ENCODE measurements around the gene SPNS2. TPM values are rescaled to one million over a fixed set of nuclear protein-coding genes. Genes with fewer than 3 reads are reported as not detected.

SPNS2 gene
- total RNA-seq (2014; rRNA removed; shearing (Covaris generic)), result 0.11 TPM in 1 of 2 replicates, not detected in the other

- peaks cover 33% of the 10 kb centered on the region for H3K27me3 ChIP-seq (replicated peaks)
- H3K4me3 ChIP-seq, result no peak within 1 kb of the TSS
- no peaks in the 10 kb centered on the region for H3K36me3 ChIP-seq
- no peak for DNase-seq (ENCODE audit: low read depth in 1 of 2, low spot score in 2 of 2)
- no peak within 1 kb of the TSS for H3K27ac ChIP-seq
- peaks cover 26% of the 10 kb centered on the region for H3K4me1 ChIP-seq (replicated peaks)
- no peaks in the 10 kb centered on the region for H3K9me3 ChIP-seq (replicated peaks)
Measured at GRCh38 chr17:4498461-4499397, at the start of gene SPNS2. TSS of gene SPNS2 (plus strand) at chr17:4498881. CDS start at chr17:4499048, 167 bp downstream.

GRCh38 chr17:4449736-4450135, 48.9 kb upstream of the SPNS2 start:
- no peak overlapping the region for H3K4me3 ChIP-seq
- no peak for DNase-seq (ENCODE audit: low read depth in 1 of 2, low spot score in 2 of 2)
- H3K4me1 ChIP-seq (replicated peaks), result no peaks in the 10 kb centered on the region
- no peaks in the 10 kb centered on the region for H3K36me3 ChIP-seq
- no peaks in the 10 kb centered on the region for H3K27me3 ChIP-seq (replicated peaks)
- H3K27ac ChIP-seq, result no peak overlapping the region
- H3K9me3 ChIP-seq (replicated peaks), result no peaks in the 10 kb centered on the region

- no peaks in the 10 kb centered on the region for H3K36me3 ChIP-seq
- no peaks in the 10 kb centered on the region; the same call in 1 of the 2 replicates for H3K27me3 ChIP-seq (replicated peaks)
- H3K4me1 ChIP-seq (replicated peaks), result no peaks in the 10 kb centered on the region
- no peaks in the 10 kb centered on the region for H3K9me3 ChIP-seq (replicated peaks)
- H3K4me3 ChIP-seq, result no peak overlapping the region
- no peak overlapping the region for H3K27ac ChIP-seq
- DNase-seq (ENCODE audit: low read depth in 1 of 2, low spot score in 2 of 2), result no peak
Measured at GRCh38 chr17:4450710-4451316, 47.9 kb upstream of the SPNS2 start.

GRCh38 chr17:4453812-4454591, 44.7 kb upstream of the SPNS2 start:
- DNase-seq (ENCODE audit: low read depth in 1 of 2, low spot score in 2 of 2), result no peak
- H3K27me3 ChIP-seq (replicated peaks), result peaks cover 3% of the 10 kb centered on the region; the same call in 1 of the 2 replicates
- H3K4me1 ChIP-seq (replicated peaks), result no peaks in the 10 kb centered on the region
- H3K9me3 ChIP-seq (replicated peaks), result no peaks in the 10 kb centered on the region
- no peak overlapping the region for H3K4me3 ChIP-seq
- no peak overlapping the region for H3K27ac ChIP-seq
- H3K36me3 ChIP-seq, result no peaks in the 10 kb centered on the region

GRCh38 chr17:4460661-4461060, 38.0 kb upstream of the SPNS2 start:
- Histone ChIP-seq H3K36me3 (no peaks in the 10 kb centered on the region), H3K27ac (no peak overlapping the region), H3K4me1 (replicated peaks) (no peaks in the 10 kb centered on the region), H3K4me3 (no peak overlapping the region), H3K27me3 (replicated peaks) (peaks cover 3% of the 10 kb centered on the region; the same call in 1 of the 2 replicates), H3K9me3 (replicated peaks) (peaks cover 5% of the 10 kb centered on the region)
- DNase-seq (ENCODE audit: low read depth in 1 of 2, low spot score in 2 of 2), result no peak

GRCh38 chr17:4463818-4464476, 34.7 kb upstream of the SPNS2 start:
- H3K4me1 ChIP-seq (replicated peaks), result no peaks in the 10 kb centered on the region
- no peak for DNase-seq (ENCODE audit: low read depth in 1 of 2, low spot score in 2 of 2)
- H3K27me3 ChIP-seq (replicated peaks), result no peaks in the 10 kb centered on the region
- H3K36me3 ChIP-seq, result no peaks in the 10 kb centered on the region
- H3K9me3 ChIP-seq (replicated peaks), result peaks cover 5% of the 10 kb centered on the region
- H3K27ac ChIP-seq, result no peak overlapping the region
- H3K4me3 ChIP-seq, result no peak overlapping the region

- H3K27me3 ChIP-seq (replicated peaks), result 0 out of 2 replicates have a peak, but pooled peaks cover 5% of the 10 kb centered on the region
- no peaks in the 10 kb centered on the region for H3K4me1 ChIP-seq (replicated peaks)
- no peak for DNase-seq (ENCODE audit: low read depth in 1 of 2, low spot score in 2 of 2)
- H3K36me3 ChIP-seq, result no peaks in the 10 kb centered on the region
- no peak overlapping the region for H3K4me3 ChIP-seq
- H3K9me3 ChIP-seq (replicated peaks), result no peaks in the 10 kb centered on the region
- no peak overlapping the region for H3K27ac ChIP-seq
Measured at GRCh38 chr17:4465786-4466185, 32.9 kb upstream of the SPNS2 start.

GRCh38 chr17:4467287-4467686, 31.4 kb upstream of the SPNS2 start:
- DNase-seq (ENCODE audit: low read depth in 1 of 2, low spot score in 2 of 2), result no peak
- H3K4me3 ChIP-seq, result no peak overlapping the region
- H3K4me1 ChIP-seq (replicated peaks), result no peaks in the 10 kb centered on the region
- H3K27ac ChIP-seq, result no peak overlapping the region
- 0 out of 2 replicates have a peak, but pooled peaks cover 5% of the 10 kb centered on the region for H3K27me3 ChIP-seq (replicated peaks)
- H3K36me3 ChIP-seq, result no peaks in the 10 kb centered on the region
- H3K9me3 ChIP-seq (replicated peaks), result no peaks in the 10 kb centered on the region

- H3K4me1 ChIP-seq (replicated peaks), result no peaks in the 10 kb centered on the region
Measured at GRCh38 chr17:4469552-4469951, 29.1 kb upstream of the SPNS2 start.

GRCh38 chr17:4472286-4472685, 26.4 kb upstream of the SPNS2 start:
- no peaks in the 10 kb centered on the region for H3K4me1 ChIP-seq (replicated peaks)
- H3K27me3 ChIP-seq (replicated peaks), result 0 out of 2 replicates have a peak, but pooled peaks cover 5% of the 10 kb centered on the region
- no peaks in the 10 kb centered on the region for H3K36me3 ChIP-seq
- no peaks in the 10 kb centered on the region for H3K9me3 ChIP-seq (replicated peaks)
- no peak overlapping the region for H3K27ac ChIP-seq
- H3K4me3 ChIP-seq, result no peak overlapping the region
- no peak for DNase-seq (ENCODE audit: low read depth in 1 of 2, low spot score in 2 of 2)

More at GRCh38 chr17:4469552-4469951, 29.1 kb upstream of the SPNS2 start:
- Histone ChIP-seq H3K9me3 (replicated peaks) (no peaks in the 10 kb centered on the region), H3K4me3 (no peak overlapping the region), H3K27me3 (replicated peaks) (0 out of 2 replicates have a peak, but pooled peaks cover 5% of the 10 kb centered on the region), H3K27ac (no peak overlapping the region), H3K36me3 (no peaks in the 10 kb centered on the region)
- no peak for DNase-seq (ENCODE audit: low read depth in 1 of 2, low spot score in 2 of 2)

GRCh38 chr17:4474093-4474492, 24.6 kb upstream of the SPNS2 start:
- no peaks in the 10 kb centered on the region for H3K9me3 ChIP-seq (replicated peaks)
- H3K4me1 ChIP-seq (replicated peaks), result no peaks in the 10 kb centered on the region
- no peak overlapping the region for H3K27ac ChIP-seq
- no peak for DNase-seq (ENCODE audit: low read depth in 1 of 2, low spot score in 2 of 2)
- H3K36me3 ChIP-seq, result no peaks in the 10 kb centered on the region
- H3K4me3 ChIP-seq, result no peak overlapping the region
- 0 out of 2 replicates have a peak, but pooled peaks cover 5% of the 10 kb centered on the region for H3K27me3 ChIP-seq (replicated peaks)

GRCh38 chr17:4475001-4475400, 23.7 kb upstream of the SPNS2 start:
- Histone ChIP-seq H3K9me3 (replicated peaks) (no peaks in the 10 kb centered on the region), H3K4me3 (no peak overlapping the region), H3K27me3 (replicated peaks) (0 out of 2 replicates have a peak, but pooled peaks cover 4% of the 10 kb centered on the region), H3K36me3 (no peaks in the 10 kb centered on the region), H3K27ac (no peak overlapping the region), H3K4me1 (replicated peaks) (no peaks in the 10 kb centered on the region)
- DNase-seq (ENCODE audit: low read depth in 1 of 2, low spot score in 2 of 2), result no peak

- DNase-seq (ENCODE audit: low read depth in 1 of 2, low spot score in 2 of 2), result no peak
- Histone ChIP-seq H3K9me3 (replicated peaks) (no peaks in the 10 kb centered on the region), H3K4me1 (replicated peaks) (no peaks in the 10 kb centered on the region), H3K4me3 (no peak overlapping the region), H3K27me3 (replicated peaks) (0 out of 2 replicates have a peak, but pooled peaks cover 2% of the 10 kb centered on the region), H3K27ac (no peak overlapping the region), H3K36me3 (no peaks in the 10 kb centered on the region)
Measured at GRCh38 chr17:4475463-4475862, 23.2 kb upstream of the SPNS2 start.

Measured in SJSA1 (cell line).